Measurements from ENCODE around the gene CYLD. TPM values are rescaled to one million over a fixed set of nuclear protein-coding genes. Genes with fewer than 3 reads are reported as not detected.

The CYLD gene
- total and polyA plus RNA-seq, 7 donors: 7.9 to 45.3 (median 29.6) TPM

GRCh38 chr16:50838165-50838564 is 96.3 kb downstream of the CYLD start:
- no peak for DNase-seq
- Histone ChIP-seq H3K27ac (no peak overlapping the region), H3K4me1 (no peaks in the 10 kb centered on the region), H3K36me3 (no peaks in the 10 kb centered on the region), H3K4me3 (no peak overlapping the region), H3K9me3 (no peaks in the 10 kb centered on the region), H3K27me3 (peaks cover 0 to 25% (median 7%) of the 10 kb centered on the region in 3 donors)
- no peak for TF ChIP-seq CTCF (IDR thresholded peaks at IDR 0.05)
- TF ChIP-seq POLR2AphosphoS5 (IDR thresholded peaks at IDR 0.05): no peak
- no peak for TF ChIP-seq EP300 (IDR thresholded peaks at IDR 0.05)
- intact Hi-C loops (cut with DNase I): no loop called here
- 69 to 80% methylated on average over 2 of the region's 2 CpGs for WGBS, 2 donors

GRCh38 chr16:50838885-50839284 is 97.0 kb downstream of the CYLD start:
- WGBS, 2 donors: 90 to 94% methylated on average over 2 of the region's 2 CpGs
- Histone ChIP-seq H3K4me1 (no peaks in the 10 kb centered on the region), H3K9me3 (no peaks in the 10 kb centered on the region), H3K4me3 (no peak overlapping the region), H3K36me3 (no peaks in the 10 kb centered on the region), H3K27ac (no peak overlapping the region), H3K27me3 (peaks cover 0 to 25% (median 7%) of the 10 kb centered on the region in 3 donors)
- intact Hi-C loops (cut with DNase I): no loop called here
- DNase-seq: no peak
- no peak for TF ChIP-seq EP300 (IDR thresholded peaks at IDR 0.05)
- TF ChIP-seq CTCF (IDR thresholded peaks at IDR 0.05): no peak
- TF ChIP-seq POLR2A (IDR thresholded peaks at IDR 0.05): no peak
- TF ChIP-seq POLR2AphosphoS5 (IDR thresholded peaks at IDR 0.05): no peak

GRCh38 chr16:50839356-50839755 is 97.5 kb downstream of the CYLD start:
- H3K27me3 ChIP-seq: peaks cover 0 to 25% (median 7%) of the 10 kb centered on the region in 3 donors
- intact Hi-C loops (cut with DNase I): no loop called here
- WGBS, 2 donors: 88 to 93% methylated on average over 5 of the region's 5 CpGs

GRCh38 chr16:50839920-50840729 is 98.2 kb downstream of the CYLD start:
- intact Hi-C loops (cut with DNase I): no loop called here
- WGBS, 2 donors: 89 to 93% methylated on average over 16 of the region's 16 CpGs

More at GRCh38 chr16:50839356-50839755, 97.5 kb downstream of the CYLD start:
- H3K4me1 ChIP-seq: no peaks in the 10 kb centered on the region
- DNase-seq: no peak
- H3K9me3 ChIP-seq: no peaks in the 10 kb centered on the region
- TF ChIP-seq EP300 (IDR thresholded peaks at IDR 0.05) (no peak), POLR2A (IDR thresholded peaks at IDR 0.05) (no peak), POLR2AphosphoS5 (IDR thresholded peaks at IDR 0.05) (no peak), CTCF (IDR thresholded peaks at IDR 0.05) (no peak)
- H3K27ac ChIP-seq: no peak overlapping the region
- H3K4me3 ChIP-seq: no peak overlapping the region
- H3K36me3 ChIP-seq: no peaks in the 10 kb centered on the region

More at GRCh38 chr16:50839920-50840729, 98.2 kb downstream of the CYLD start:
- Histone ChIP-seq H3K36me3 (no peaks in the 10 kb centered on the region), H3K4me3 (no peak overlapping the region), H3K27me3 (peaks cover 0 to 25% (median 7%) of the 10 kb centered on the region in 3 donors), H3K4me1 (no peaks in the 10 kb centered on the region), H3K27ac (no peak overlapping the region), H3K9me3 (no peaks in the 10 kb centered on the region)
- no peak for TF ChIP-seq CTCF (IDR thresholded peaks at IDR 0.05)
- TF ChIP-seq POLR2A (IDR thresholded peaks at IDR 0.05): no peak
- no peak for TF ChIP-seq POLR2AphosphoS5 (IDR thresholded peaks at IDR 0.05)
- TF ChIP-seq EP300 (IDR thresholded peaks at IDR 0.05): no peak
- no peak for DNase-seq

Measured in sigmoid colon (tissue), 7 donors.